HepG2 (cell line): ENCODE measurements around the gene MORF4L1. TPM values are rescaled to one million over a fixed set of nuclear protein-coding genes. Genes with fewer than 3 reads are reported as not detected.

Experiments used
- CAMTA2 ChIP-seq: sonication (generic); formaldehyde crosslinking; IDR thresholded peaks from 2 replicates; pipeline ENCODE4 v1.4.0; 2020; ENCODE audit warnings: mild to moderate bottlenecking, missing genetic modification reagents, borderline replicate concordance
- CC2D1A ChIP-seq: sonication (generic); formaldehyde crosslinking; IDR thresholded peaks from 2 replicates; pipeline ENCODE4 v1.8.1; 2023; ENCODE audit warnings: mild to moderate bottlenecking, missing genetic modification reagents
- ETV6 ChIP-seq: sonication (generic); formaldehyde crosslinking; conservative IDR thresholded peaks from 2 replicates; pipeline ENCODE4 v1.4.0; 2020; ENCODE audit warnings: missing genetic modification reagents
- KAT8 ChIP-seq: IDR thresholded peaks from 2 replicates; pipeline ENCODE4 v1.6.1; 2016; ENCODE audit warnings: missing genetic modification reagents, missing compliant biosample characterization
- LCORL ChIP-seq, 2 experiments: fragments of 450-650 bp in 1 of 2; sonication (generic) in 1 of 2; formaldehyde crosslinking in 1 of 2; IDR thresholded peaks; 2 replicates each; pipeline versions ENCODE4 v1.5.0 to v1.6.1; 2017 to 2020; ENCODE audit warnings: antibody characterized with exemption in 1 of 2, missing genetic modification reagents in 1 of 2
- MAF1 ChIP-seq: sonication (generic); formaldehyde crosslinking; IDR thresholded peaks from 2 replicates; pipeline ENCODE4 v1.5.0; 2020; ENCODE audit warnings: missing genetic modification reagents, borderline replicate concordance
- MEF2D ChIP-seq: sonication (generic); formaldehyde crosslinking; IDR thresholded peaks from 2 replicates; pipeline ENCODE4 v1.5.1; 2020; ENCODE audit warnings: mild to moderate bottlenecking, missing genetic modification reagents
- MLX ChIP-seq: IDR thresholded peaks from 2 replicates; pipeline ENCODE4 v1.6.1; 2016
- NCOA1 ChIP-seq: sonication (generic); formaldehyde crosslinking; IDR thresholded peaks from 2 replicates; pipeline ENCODE4 v1.9.0; 2021; ENCODE audit warnings: missing genetic modification reagents
- NFE2L2 ChIP-seq: fragments of 150-350 bp; IDR thresholded peaks from 2 replicates; pipeline ENCODE4 v1.6.1; 2014; ENCODE audit warnings: low read length
- PRDM15 ChIP-seq: sonication (generic); formaldehyde crosslinking; IDR thresholded peaks from 2 replicates; pipeline ENCODE4 v1.4.0; 2020; ENCODE audit warnings: missing genetic modification reagents
- ZFP1 ChIP-seq: IDR thresholded peaks from 2 replicates; pipeline ENCODE4 v1.6.1; 2016
- ZNF253 ChIP-seq: sonication (generic); formaldehyde crosslinking; IDR thresholded peaks from 2 replicates; pipeline ENCODE4 v1.8.0; 2022; ENCODE audit warnings: mild to moderate bottlenecking, missing genetic modification reagents, borderline replicate concordance
- ZNF501 ChIP-seq: sonication (generic); formaldehyde crosslinking; IDR thresholded peaks from 2 replicates; pipeline ENCODE4 v1.5.1; 2020; ENCODE audit warnings: mild to moderate bottlenecking, moderate library complexity, missing genetic modification reagents
- ZNF781 ChIP-seq: sonication (generic); formaldehyde crosslinking; IDR thresholded peaks from 2 replicates; pipeline ENCODE4 v1.5.1; 2020; ENCODE audit warnings: borderline replicate concordance, mild to moderate bottlenecking, missing genetic modification reagents; ENCODE audit errors: not compliant biosample characterization
- ZNF792 ChIP-seq: IDR thresholded peaks from 2 replicates; pipeline ENCODE4 v1.6.1; 2016
- ZNF879 ChIP-seq: sonication (generic); formaldehyde crosslinking; IDR thresholded peaks from 2 replicates; pipeline ENCODE4 v1.8.1; 2023; ENCODE audit warnings: missing genetic modification reagents
- ZSCAN30 ChIP-seq: sonication (generic); formaldehyde crosslinking; IDR thresholded peaks from 2 replicates; pipeline ENCODE4 v1.5.0; 2020; ENCODE audit warnings: mild to moderate bottlenecking, missing genetic modification reagents
- polyA plus RNA-seq, 8 experiments: library from polyadenylated mRNA; depleted of rRNA in 3 of 8; stranded (reverse) in 7 of 8; unstranded in 1 of 8; fragments of >200 nt; fragmentation: Illumina TruSeq in 4 of 8; extraction: Trizol in 4 of 8; gene quantifications; 2 replicates each; pipeline versions ENCODE4 v1.2.1 to v1.2.3, GENCODE V29; 2011 to 2016; ENCODE audit warnings: low read depth in 4 of 8, missing spikeins in 1 of 8, mixed read lengths in 1 of 8; ENCODE audit not compliant: insufficient read depth in 1 of 8
- total RNA-seq, 5 experiments: library from RNA; depleted of rRNA; stranded (reverse); fragments of >200 nt; fragmentation: Illumina TruSeq; extraction: Trizol; gene quantifications; 2 replicates each; pipeline ENCODE4 v1.2.3, GENCODE V29; 2016; ENCODE audit warnings: low read depth in 1 of 5
- TF ChIP-seq, protein P1 (sequence below): sonication (generic); formaldehyde crosslinking; IDR thresholded peaks from 2 replicates; pipeline ENCODE4 v1.5.1; 2020; ENCODE audit warnings: mild to moderate bottlenecking, moderate library complexity, missing genetic modification reagents
- TF ChIP-seq, protein P2 (sequence below): IDR thresholded peaks from 2 replicates; pipeline ENCODE4 v1.6.1; 2016; ENCODE audit warnings: low read depth, borderline replicate concordance
- TF ChIP-seq, protein P3 (sequence below): sonication (generic); formaldehyde crosslinking; IDR thresholded peaks from 2 replicates; pipeline ENCODE4 v1.4.0; 2020; ENCODE audit warnings: mild to moderate bottlenecking, missing genetic modification reagents

Gene MORF4L1
- total and polyA plus RNA-seq, 2 of the 13 experiments (the other 11 are each of a cell fraction or from before 2014, with no cell fraction given): 218 to 219 TPM

DNA sequence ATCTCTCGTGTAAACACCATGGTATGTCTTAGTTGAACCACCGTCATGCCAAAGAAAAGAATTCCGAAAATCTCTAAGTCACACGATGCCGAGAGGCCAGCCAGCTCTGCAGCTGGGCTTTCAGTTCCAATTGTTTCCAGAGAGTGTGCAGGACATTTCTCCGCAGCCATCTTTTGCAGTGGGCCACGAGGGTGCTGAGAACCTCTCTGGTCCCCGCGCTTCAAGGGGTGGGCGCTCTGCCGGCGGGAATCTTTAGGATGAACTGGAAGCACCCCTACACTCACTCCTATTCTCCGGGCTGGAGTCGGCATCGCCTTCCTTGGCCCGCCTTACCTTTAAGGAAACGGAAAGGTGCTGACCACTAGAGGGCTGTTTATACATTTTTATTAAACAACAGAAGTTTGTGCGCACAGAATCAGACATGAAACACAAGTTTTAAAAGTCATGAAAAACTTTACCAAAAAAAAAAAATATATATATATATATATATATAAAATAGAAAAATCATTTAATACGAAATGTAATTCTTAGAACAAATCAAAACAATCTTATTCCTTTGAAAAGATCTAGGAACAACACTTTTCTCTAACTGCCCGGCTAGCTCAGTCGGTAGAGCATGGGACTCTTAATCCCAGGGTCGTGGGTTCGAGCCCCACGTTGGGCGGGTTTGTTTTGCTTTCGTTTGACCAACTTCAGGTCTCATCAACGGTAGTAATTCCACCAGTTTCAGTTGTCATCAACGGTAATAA, 12.5 kb upstream of the MORF4L1 start (continued):
- TF ChIP-seq LCORL (IDR thresholded peaks at IDR 0.05) (no peak), LCORL (CRISPR knock-in tag; IDR thresholded peaks at IDR 0.05) (no peak), MLX (CRISPR knock-in tag) (0 out of 2 replicates have a peak, but pooled peaks have one; percentile 42), CAMTA2 (no peak), ZNF253 (CRISPR knock-in tag) (no peak), CC2D1A (CRISPR knock-in tag) (no peak), ZNF501 (CRISPR knock-in tag) (0 out of 2 replicates have a peak, but pooled peaks have one; percentile 21), ZNF781 (no peak), ZFP1 (CRISPR knock-in tag) (peak; percentile 57; the same call in 1 of the 2 replicates), ZNF792 (CRISPR knock-in tag) (peak; percentile 47; the same call in 1 of the 2 replicates), KAT8 (CRISPR knock-in tag) (peak; percentile 39; the same call in 1 of the 2 replicates), ETV6 (CRISPR knock-in tag) (0 out of 2 replicates have a peak, but pooled peaks have one; percentile 52), MEF2D (CRISPR knock-in tag) (no peak), MAF1 (CRISPR knock-in tag) (peak; percentile 98), ZSCAN30 (no peak), PRDM15 (CRISPR knock-in tag) (no peak), NFE2L2 (no peak), NCOA1 (CRISPR knock-in tag) (no peak), ZNF879 (CRISPR knock-in tag) (no peak)
- TF ChIP-seq, protein P1, sequence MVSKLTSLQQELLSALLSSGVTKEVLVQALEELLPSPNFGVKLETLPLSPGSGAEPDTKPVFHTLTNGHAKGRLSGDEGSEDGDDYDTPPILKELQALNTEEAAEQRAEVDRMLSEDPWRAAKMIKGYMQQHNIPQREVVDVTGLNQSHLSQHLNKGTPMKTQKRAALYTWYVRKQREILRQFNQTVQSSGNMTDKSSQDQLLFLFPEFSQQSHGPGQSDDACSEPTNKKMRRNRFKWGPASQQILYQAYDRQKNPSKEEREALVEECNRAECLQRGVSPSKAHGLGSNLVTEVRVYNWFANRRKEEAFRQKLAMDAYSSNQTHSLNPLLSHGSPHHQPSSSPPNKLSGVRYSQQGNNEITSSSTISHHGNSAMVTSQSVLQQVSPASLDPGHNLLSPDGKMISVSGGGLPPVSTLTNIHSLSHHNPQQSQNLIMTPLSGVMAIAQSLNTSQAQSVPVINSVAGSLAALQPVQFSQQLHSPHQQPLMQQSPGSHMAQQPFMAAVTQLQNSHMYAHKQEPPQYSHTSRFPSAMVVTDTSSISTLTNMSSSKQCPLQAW (CRISPR knock-in tag): no peak
- TF ChIP-seq, protein P2, sequence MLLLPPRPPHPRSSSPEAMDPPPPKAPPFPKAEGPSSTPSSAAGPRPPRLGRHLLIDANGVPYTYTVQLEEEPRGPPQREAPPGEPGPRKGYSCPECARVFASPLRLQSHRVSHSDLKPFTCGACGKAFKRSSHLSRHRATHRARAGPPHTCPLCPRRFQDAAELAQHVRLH (CRISPR knock-in tag): no peak; the same call in 1 of the 2 replicates
- TF ChIP-seq, protein P3, sequence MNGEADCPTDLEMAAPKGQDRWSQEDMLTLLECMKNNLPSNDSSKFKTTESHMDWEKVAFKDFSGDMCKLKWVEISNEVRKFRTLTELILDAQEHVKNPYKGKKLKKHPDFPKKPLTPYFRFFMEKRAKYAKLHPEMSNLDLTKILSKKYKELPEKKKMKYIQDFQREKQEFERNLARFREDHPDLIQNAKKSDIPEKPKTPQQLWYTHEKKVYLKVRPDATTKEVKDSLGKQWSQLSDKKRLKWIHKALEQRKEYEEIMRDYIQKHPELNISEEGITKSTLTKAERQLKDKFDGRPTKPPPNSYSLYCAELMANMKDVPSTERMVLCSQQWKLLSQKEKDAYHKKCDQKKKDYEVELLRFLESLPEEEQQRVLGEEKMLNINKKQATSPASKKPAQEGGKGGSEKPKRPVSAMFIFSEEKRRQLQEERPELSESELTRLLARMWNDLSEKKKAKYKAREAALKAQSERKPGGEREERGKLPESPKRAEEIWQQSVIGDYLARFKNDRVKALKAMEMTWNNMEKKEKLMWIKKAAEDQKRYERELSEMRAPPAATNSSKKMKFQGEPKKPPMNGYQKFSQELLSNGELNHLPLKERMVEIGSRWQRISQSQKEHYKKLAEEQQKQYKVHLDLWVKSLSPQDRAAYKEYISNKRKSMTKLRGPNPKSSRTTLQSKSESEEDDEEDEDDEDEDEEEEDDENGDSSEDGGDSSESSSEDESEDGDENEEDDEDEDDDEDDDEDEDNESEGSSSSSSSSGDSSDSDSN (CRISPR knock-in tag): no peak
